A673 (cell line): ENCODE results near the gene SDK1.

ENCODE experiments used
- EZH2 ChIP-seq: fragments of 200-600 bp; sonication (generic); IDR thresholded peaks from 2 replicates; pipeline ENCODE4 v1.6.1; 2017; ENCODE audit warnings: borderline replicate concordance, low read depth, mild to moderate bottlenecking, mixed read lengths, antibody characterized with exemption, low read length; ENCODE audit not compliant: poor library complexity, severe bottlenecking
- TF ChIP-seq, protein P1 (sequence below): fragments of 300-800, 200-600 bp; sonication (generic); conservative IDR thresholded peaks from 2 replicates; pipeline ENCODE4 v1.5.1; 2017; ENCODE audit warnings: low read depth, mild to moderate bottlenecking, antibody characterized with exemption, low read length, moderate library complexity, mixed read lengths

DNA sequence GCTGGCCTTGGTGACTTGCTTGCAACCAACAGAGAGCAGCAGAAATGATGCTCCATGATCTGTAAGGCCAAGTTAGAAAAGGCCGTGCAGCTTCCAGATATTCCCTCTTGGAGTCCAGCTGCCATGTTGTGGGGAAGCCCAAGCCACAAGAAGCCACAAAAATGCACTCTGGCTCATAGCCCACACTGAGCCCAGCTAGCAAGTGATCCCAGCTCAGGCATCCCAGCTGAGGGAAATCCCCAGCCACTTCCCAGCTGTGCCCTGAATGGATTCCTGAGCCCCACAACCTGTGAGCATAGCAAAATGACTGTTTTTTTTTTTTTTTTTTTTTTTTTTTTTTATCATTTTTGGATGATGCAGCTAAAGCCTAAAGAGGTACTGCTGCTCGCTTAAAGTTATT is 11.1 kb upstream of the SDK1 start:
- TF ChIP-seq, protein P1, sequence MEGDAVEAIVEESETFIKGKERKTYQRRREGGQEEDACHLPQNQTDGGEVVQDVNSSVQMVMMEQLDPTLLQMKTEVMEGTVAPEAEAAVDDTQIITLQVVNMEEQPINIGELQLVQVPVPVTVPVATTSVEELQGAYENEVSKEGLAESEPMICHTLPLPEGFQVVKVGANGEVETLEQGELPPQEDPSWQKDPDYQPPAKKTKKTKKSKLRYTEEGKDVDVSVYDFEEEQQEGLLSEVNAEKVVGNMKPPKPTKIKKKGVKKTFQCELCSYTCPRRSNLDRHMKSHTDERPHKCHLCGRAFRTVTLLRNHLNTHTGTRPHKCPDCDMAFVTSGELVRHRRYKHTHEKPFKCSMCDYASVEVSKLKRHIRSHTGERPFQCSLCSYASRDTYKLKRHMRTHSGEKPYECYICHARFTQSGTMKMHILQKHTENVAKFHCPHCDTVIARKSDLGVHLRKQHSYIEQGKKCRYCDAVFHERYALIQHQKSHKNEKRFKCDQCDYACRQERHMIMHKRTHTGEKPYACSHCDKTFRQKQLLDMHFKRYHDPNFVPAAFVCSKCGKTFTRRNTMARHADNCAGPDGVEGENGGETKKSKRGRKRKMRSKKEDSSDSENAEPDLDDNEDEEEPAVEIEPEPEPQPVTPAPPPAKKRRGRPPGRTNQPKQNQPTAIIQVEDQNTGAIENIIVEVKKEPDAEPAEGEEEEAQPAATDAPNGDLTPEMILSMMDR: no peak
- TF ChIP-seq EZH2: no peak
